HG03097 (cell line): Measurements from ENCODE around the gene CASQ1.

Source experiments
- ATAC-seq: cut with Tn5 transposase; IDR thresholded peaks from one replicate; pipeline ENCODE4 v1.9.1; 2021; ENCODE audit not compliant: unreplicated experiment, low FRiP score

The CASQ1 gene

GRCh38 chr1:160168016-160168415 lies 22.4 kb upstream of the CASQ1 start:
- no peak for ATAC-seq

GRCh38 chr1:160168609-160169369 lies 21.6 kb upstream of the CASQ1 start:
- no peak for ATAC-seq

GRCh38 chr1:160169553-160170399 lies 20.6 kb upstream of the CASQ1 start:
- ATAC-seq: peak; percentile 68

GRCh38 chr1:160171354-160171753 lies 19.0 kb upstream of the CASQ1 start:
- ATAC-seq: no peak

- ATAC-seq: no peak
Measured at GRCh38 chr1:160171980-160172379, 18.4 kb upstream of the CASQ1 start.

GRCh38 chr1:160177231-160177630 lies 13.1 kb upstream of the CASQ1 start:
- ATAC-seq: no peak

GRCh38 chr1:160177667-160178066 lies 12.7 kb upstream of the CASQ1 start:
- no peak for ATAC-seq

GRCh38 chr1:160178731-160179130 lies 11.6 kb upstream of the CASQ1 start:
- no peak for ATAC-seq

GRCh38 chr1:160179336-160179735 lies 11.0 kb upstream of the CASQ1 start:
- ATAC-seq: no peak

GRCh38 chr1:160186246-160186645 lies 4.1 kb upstream of the CASQ1 start:
- no peak for ATAC-seq

GRCh38 chr1:160186729-160187128 lies 3.6 kb upstream of the CASQ1 start:
- ATAC-seq: no peak

- ATAC-seq: no peak
Measured at GRCh38 chr1:160187407-160187806, 3.0 kb upstream of the CASQ1 start.

- no peak for ATAC-seq
Measured at GRCh38 chr1:160188341-160188740, 2.0 kb upstream of the CASQ1 start.

- no peak for ATAC-seq
Measured at GRCh38 chr1:160191756-160192155, 1.4 kb downstream of the CASQ1 start.

- ATAC-seq: no peak
Measured at GRCh38 chr1:160192234-160192633, 1.9 kb downstream of the CASQ1 start.

GRCh38 chr1:160193091-160193819 lies 2.9 kb downstream of the CASQ1 start:
- ATAC-seq: no peak

- no peak for ATAC-seq
Measured at GRCh38 chr1:160193832-160194736, 3.7 kb downstream of the CASQ1 start.

GRCh38 chr1:160194737-160195059 lies 4.3 kb downstream of the CASQ1 start:
- no peak for ATAC-seq

- ATAC-seq: no peak
Measured at GRCh38 chr1:160196143-160196542, 5.8 kb downstream of the CASQ1 start.

- ATAC-seq: no peak
Measured at GRCh38 chr1:160197231-160197630, 6.9 kb downstream of the CASQ1 start.
